H1 (cell line): Measurements from ENCODE around the gene SEL1L3. TPM values are rescaled to one million over a fixed set of nuclear protein-coding genes. Genes with fewer than 3 reads are reported as not detected.

Experiments
- EZH2 ChIP-seq: fragments of 200-600 bp; sonication (generic); IDR thresholded peaks from 2 replicates; pipeline ENCODE4 v1.7.1; 2012; ENCODE audit warnings: low read depth, mild to moderate bottlenecking, moderate library complexity, low read length, inconsistent platforms; ENCODE audit not compliant: severe bottlenecking
- RAD21 ChIP-seq, 2 experiments: IDR thresholded peaks in 1 of 2; conservative IDR thresholded peaks in 1 of 2; 2 replicates each; pipeline ENCODE4 v1.6.1; 2011; ENCODE audit warnings: low read depth in 2 of 2, low read length in 2 of 2, improper control_type of control experiment in 1 of 2, inconsistent platforms in 1 of 2, mild to moderate bottlenecking in 1 of 2, moderate library complexity in 1 of 2
- polyA plus RNA-seq, 7 experiments: library from polyadenylated mRNA; depleted of rRNA in 3 of 7; stranded (reverse) in 5 of 7; unstranded in 2 of 7; fragments of >200 nt in 5 of 7; fragments of 200-250 nt in 2 of 7; gene quantifications; 1 replicate in 5 of 7; 2 replicates in 1 of 7; 4 replicates in 1 of 7; pipeline versions ENCODE4 v1.2.1 to v1.2.3, GENCODE V29; 2011 to 2013; ENCODE audit warnings: missing spikeins in 2 of 7, mixed read lengths in 2 of 7
- total RNA-seq: library from RNA; stranded (reverse); fragmentation: NEBNext Ultra II Directional; extraction: Animal tissue kit (Norgen Biotek cat#: 25700); gene quantifications from 2 replicates; pipeline ENCODE4 v1.2.1, GENCODE V29; 2021
- TF ChIP-seq, protein P1 (sequence below): fragments of 300-600 bp; sonication (generic); IDR thresholded peaks from 2 replicates; pipeline ENCODE4 v1.7.1; 2012; ENCODE audit warnings: low read length, moderate library complexity, mild to moderate bottlenecking, inconsistent platforms; ENCODE audit not compliant: insufficient replicate concordance

Gene SEL1L3
- total and polyA plus RNA-seq, 2 of the 8 experiments (the other 6 are each of a cell fraction or from before 2014, with no cell fraction given) = 18.2 to 54.0 TPM

DNA sequence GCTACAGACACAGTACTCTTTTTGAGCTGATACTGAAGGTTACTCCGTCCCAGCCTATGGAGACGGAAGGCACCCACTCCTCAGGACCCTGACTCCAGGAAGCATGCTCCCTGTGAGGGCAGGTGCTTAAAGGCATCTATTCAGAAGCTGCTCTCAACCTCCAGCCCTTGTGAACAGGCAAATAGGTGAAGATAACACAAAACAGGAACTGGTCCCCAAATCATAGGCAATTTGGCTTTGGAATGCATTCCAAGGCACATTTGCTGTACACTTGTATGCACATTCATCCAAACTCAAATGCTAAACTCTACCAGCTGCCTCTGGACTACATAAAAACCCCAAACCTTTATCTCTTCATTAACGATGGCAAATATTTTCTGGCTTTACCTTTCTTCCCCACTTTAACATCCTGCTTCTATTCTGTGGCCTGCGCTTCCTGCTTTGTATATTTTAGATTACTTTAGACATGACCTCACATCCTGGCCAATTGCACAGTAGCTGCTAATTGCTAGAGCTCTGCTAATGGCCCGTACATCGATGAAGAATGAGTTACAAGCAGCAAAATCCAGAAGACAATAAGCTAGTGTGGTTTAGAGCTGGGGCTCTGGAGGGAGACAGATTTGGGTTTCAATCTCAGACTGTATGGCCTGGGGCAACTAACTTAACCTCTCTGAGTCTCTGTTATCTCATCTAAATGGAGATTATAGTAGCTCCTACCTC lies 3.2 kb downstream of the SEL1L3 start (continued):
- TF ChIP-seq RAD21 (IDR thresholded peaks at IDR 0.05 in 1 of 2, conservative IDR thresholded peaks at IDR 0.05 in 1 of 2; ENCODE audit: low read depth in 2 of 2, low read length in 2 of 2) (no peak), EZH2 (no peak)
- TF ChIP-seq, protein P1, sequence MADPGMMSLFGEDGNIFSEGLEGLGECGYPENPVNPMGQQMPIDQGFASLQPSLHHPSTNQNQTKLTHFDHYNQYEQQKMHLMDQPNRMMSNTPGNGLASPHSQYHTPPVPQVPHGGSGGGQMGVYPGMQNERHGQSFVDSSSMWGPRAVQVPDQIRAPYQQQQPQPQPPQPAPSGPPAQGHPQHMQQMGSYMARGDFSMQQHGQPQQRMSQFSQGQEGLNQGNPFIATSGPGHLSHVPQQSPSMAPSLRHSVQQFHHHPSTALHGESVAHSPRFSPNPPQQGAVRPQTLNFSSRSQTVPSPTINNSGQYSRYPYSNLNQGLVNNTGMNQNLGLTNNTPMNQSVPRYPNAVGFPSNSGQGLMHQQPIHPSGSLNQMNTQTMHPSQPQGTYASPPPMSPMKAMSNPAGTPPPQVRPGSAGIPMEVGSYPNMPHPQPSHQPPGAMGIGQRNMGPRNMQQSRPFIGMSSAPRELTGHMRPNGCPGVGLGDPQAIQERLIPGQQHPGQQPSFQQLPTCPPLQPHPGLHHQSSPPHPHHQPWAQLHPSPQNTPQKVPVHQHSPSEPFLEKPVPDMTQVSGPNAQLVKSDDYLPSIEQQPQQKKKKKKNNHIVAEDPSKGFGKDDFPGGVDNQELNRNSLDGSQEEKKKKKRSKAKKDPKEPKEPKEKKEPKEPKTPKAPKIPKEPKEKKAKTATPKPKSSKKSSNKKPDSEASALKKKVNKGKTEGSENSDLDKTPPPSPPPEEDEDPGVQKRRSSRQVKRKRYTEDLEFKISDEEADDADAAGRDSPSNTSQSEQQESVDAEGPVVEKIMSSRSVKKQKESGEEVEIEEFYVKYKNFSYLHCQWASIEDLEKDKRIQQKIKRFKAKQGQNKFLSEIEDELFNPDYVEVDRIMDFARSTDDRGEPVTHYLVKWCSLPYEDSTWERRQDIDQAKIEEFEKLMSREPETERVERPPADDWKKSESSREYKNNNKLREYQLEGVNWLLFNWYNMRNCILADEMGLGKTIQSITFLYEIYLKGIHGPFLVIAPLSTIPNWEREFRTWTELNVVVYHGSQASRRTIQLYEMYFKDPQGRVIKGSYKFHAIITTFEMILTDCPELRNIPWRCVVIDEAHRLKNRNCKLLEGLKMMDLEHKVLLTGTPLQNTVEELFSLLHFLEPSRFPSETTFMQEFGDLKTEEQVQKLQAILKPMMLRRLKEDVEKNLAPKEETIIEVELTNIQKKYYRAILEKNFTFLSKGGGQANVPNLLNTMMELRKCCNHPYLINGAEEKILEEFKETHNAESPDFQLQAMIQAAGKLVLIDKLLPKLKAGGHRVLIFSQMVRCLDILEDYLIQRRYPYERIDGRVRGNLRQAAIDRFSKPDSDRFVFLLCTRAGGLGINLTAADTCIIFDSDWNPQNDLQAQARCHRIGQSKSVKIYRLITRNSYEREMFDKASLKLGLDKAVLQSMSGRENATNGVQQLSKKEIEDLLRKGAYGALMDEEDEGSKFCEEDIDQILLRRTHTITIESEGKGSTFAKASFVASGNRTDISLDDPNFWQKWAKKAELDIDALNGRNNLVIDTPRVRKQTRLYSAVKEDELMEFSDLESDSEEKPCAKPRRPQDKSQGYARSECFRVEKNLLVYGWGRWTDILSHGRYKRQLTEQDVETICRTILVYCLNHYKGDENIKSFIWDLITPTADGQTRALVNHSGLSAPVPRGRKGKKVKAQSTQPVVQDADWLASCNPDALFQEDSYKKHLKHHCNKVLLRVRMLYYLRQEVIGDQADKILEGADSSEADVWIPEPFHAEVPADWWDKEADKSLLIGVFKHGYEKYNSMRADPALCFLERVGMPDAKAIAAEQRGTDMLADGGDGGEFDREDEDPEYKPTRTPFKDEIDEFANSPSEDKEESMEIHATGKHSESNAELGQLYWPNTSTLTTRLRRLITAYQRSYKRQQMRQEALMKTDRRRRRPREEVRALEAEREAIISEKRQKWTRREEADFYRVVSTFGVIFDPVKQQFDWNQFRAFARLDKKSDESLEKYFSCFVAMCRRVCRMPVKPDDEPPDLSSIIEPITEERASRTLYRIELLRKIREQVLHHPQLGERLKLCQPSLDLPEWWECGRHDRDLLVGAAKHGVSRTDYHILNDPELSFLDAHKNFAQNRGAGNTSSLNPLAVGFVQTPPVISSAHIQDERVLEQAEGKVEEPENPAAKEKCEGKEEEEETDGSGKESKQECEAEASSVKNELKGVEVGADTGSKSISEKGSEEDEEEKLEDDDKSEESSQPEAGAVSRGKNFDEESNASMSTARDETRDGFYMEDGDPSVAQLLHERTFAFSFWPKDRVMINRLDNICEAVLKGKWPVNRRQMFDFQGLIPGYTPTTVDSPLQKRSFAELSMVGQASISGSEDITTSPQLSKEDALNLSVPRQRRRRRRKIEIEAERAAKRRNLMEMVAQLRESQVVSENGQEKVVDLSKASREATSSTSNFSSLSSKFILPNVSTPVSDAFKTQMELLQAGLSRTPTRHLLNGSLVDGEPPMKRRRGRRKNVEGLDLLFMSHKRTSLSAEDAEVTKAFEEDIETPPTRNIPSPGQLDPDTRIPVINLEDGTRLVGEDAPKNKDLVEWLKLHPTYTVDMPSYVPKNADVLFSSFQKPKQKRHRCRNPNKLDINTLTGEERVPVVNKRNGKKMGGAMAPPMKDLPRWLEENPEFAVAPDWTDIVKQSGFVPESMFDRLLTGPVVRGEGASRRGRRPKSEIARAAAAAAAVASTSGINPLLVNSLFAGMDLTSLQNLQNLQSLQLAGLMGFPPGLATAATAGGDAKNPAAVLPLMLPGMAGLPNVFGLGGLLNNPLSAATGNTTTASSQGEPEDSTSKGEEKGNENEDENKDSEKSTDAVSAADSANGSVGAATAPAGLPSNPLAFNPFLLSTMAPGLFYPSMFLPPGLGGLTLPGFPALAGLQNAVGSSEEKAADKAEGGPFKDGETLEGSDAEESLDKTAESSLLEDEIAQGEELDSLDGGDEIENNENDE = no peak
- TF ChIP-seq, all 59 proteins: peak for 0
